SU-DHL-6 (cell line): ENCODE data around the gene RXFP3.

Experiments used
- H2AFZ ChIP-seq: fragments of 200-600 bp; sonication (generic); 2 replicates; pipeline ENCODE4 v1.6.1; 2014; ENCODE audit warnings: low read depth, mild to moderate bottlenecking, moderate library complexity, mixed read lengths, antibody characterized with exemption, low read length; ENCODE audit not compliant: severe bottlenecking
- H3F3A ChIP-seq: fragments of 200-600 bp; shearing (Covaris generic); 2 replicates; pipeline ENCODE4 v1.6.0; 2016; ENCODE audit warnings: antibody characterized with exemption, mild to moderate bottlenecking; ENCODE audit not compliant: insufficient read depth
- H3K27ac ChIP-seq: fragments of 200-600 bp; sonication (generic); 2 replicates; pipeline ENCODE4 v1.5.1; 2016; ENCODE audit warnings: low read depth, mild to moderate bottlenecking, low read length, moderate library complexity, mixed read lengths
- H3K27me3 ChIP-seq: fragments of 200-600 bp; sonication (generic), shearing (Covaris generic); 2 replicates; pipeline ENCODE4 v1.6.0; 2014; ENCODE audit warnings: mild to moderate bottlenecking, low read length
- H3K36me3 ChIP-seq: fragments of 200-600 bp; sonication (generic); 2 replicates; pipeline ENCODE4 v1.6.1; 2014; ENCODE audit warnings: mild to moderate bottlenecking, low read length, mixed read lengths
- H3K4me2 ChIP-seq: fragments of 300-600, 200-600 bp; shearing (Covaris generic), sonication (generic); 2 replicates; pipeline ENCODE4 v1.6.0; 2014; ENCODE audit warnings: low read length, low read depth, mild to moderate bottlenecking; ENCODE audit not compliant: poor library complexity, severe bottlenecking
- H3K4me3 ChIP-seq: fragments of 200-600 bp; sonication (generic); 2 replicates; pipeline ENCODE4 v1.5.1; 2014; ENCODE audit warnings: antibody characterized with exemption, low read length, mild to moderate bottlenecking, mixed read lengths; ENCODE audit not compliant: insufficient read depth, poor library complexity, severe bottlenecking
- H3K79me2 ChIP-seq: fragments of 200-600 bp; sonication (generic); 2 replicates; pipeline ENCODE4 v1.6.1; 2014; ENCODE audit warnings: mild to moderate bottlenecking, low read length, moderate library complexity; ENCODE audit not compliant: insufficient read depth
- H3K9ac ChIP-seq: fragments of 200-600 bp; sonication (generic); 2 replicates; pipeline ENCODE4 v1.7.0; 2014; ENCODE audit warnings: mild to moderate bottlenecking, low read length
- H3K9me2 ChIP-seq: fragments of 200-600 bp; sonication (generic); replicated peaks from 2 replicates; pipeline ENCODE4 v1.6.1; 2014; ENCODE audit warnings: low read length; ENCODE audit not compliant: insufficient read depth
- H3K9me3 ChIP-seq: fragments of 200-600 bp; sonication (generic); 2 replicates; pipeline ENCODE4 v1.6.1; 2014; ENCODE audit warnings: low read length, mixed read lengths; ENCODE audit not compliant: insufficient read depth
- H4K20me1 ChIP-seq: fragments of 200-600 bp; sonication (generic); 2 replicates; pipeline ENCODE4 v1.6.1; 2014; ENCODE audit warnings: low read depth, mild to moderate bottlenecking, antibody characterized with exemption, low read length, moderate library complexity, mixed read lengths
- CTCF ChIP-seq: fragments of 200-600 bp; sonication (generic); IDR thresholded peaks from one replicate; pipeline ENCODE4 v1.5.1; 2017; ENCODE audit warnings: antibody characterized with exemption, mild to moderate bottlenecking, low read length, moderate library complexity; ENCODE audit not compliant: insufficient read depth, poor library complexity, severe bottlenecking
- EZH2phosphoT487 ChIP-seq: fragments of 200-600 bp; sonication (generic), shearing (Covaris generic); conservative IDR thresholded peaks from 2 replicates; pipeline ENCODE4 v1.6.1; 2018; ENCODE audit warnings: mild to moderate bottlenecking, antibody characterized with exemption, low read length, moderate library complexity, mixed read lengths

The RXFP3 gene

GRCh38 chr5:33938507-33938796 lies 2.3 kb downstream of the RXFP3 start:
- Histone ChIP-seq H3K9me3 (no peaks in the 10 kb centered on the region), H3K27me3 (no peaks in the 10 kb centered on the region)
- TF ChIP-seq CTCF (no peak), EZH2phosphoT487 (no peak)

DNA sequence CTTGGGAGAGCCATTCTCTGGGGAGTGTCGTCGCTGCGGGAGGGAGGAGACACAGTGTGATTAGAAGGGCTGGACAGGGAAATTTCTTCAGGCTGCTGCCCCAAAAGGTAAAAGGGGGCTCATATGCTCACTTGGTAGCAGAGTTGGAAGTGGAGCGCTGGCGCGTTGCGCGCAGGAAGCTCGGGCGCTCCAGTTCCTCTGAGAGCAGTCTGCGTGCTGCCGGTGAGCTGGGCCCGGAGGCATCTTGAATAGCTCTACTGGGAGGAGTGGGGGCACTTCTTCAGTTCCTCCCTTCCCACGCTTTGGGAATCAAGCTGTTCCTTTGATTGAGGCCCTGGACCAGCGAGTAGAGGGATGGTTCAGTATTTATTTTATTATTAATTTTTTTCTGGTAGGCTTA lies 2.7 kb downstream of the RXFP3 start:
- Histone ChIP-seq H3K27ac (no peak overlapping the region), H2AFZ (no peak overlapping the region), H3K9me2 (no peaks in the 10 kb centered on the region), H3K79me2 (no peaks in the 10 kb centered on the region), H3K4me2 (no peak overlapping the region), H3K9ac (no peak overlapping the region), H3F3A (no peaks in the 10 kb centered on the region), H3K36me3 (no peaks in the 10 kb centered on the region), H3K27me3 (no peaks in the 10 kb centered on the region), H4K20me1 (no peaks in the 10 kb centered on the region), H3K9me3 (no peaks in the 10 kb centered on the region), H3K4me3 (no peak overlapping the region)
- no peak for TF ChIP-seq CTCF
- TF ChIP-seq EZH2phosphoT487 = no peak

More at GRCh38 chr5:33938507-33938796, 2.3 kb downstream of the RXFP3 start:
- Histone ChIP-seq H3K4me2 (no peak overlapping the region), H3K79me2 (no peaks in the 10 kb centered on the region), H3K36me3 (no peaks in the 10 kb centered on the region), H2AFZ (no peak overlapping the region), H3F3A (no peaks in the 10 kb centered on the region), H4K20me1 (no peaks in the 10 kb centered on the region), H3K9ac (no peak overlapping the region), H3K4me3 (no peak overlapping the region), H3K27ac (no peak overlapping the region), H3K9me2 (no peaks in the 10 kb centered on the region)

- Histone ChIP-seq H3K4me3 (no peak overlapping the region), H4K20me1 (no peaks in the 10 kb centered on the region), H3K9me3 (no peaks in the 10 kb centered on the region), H3K79me2 (no peaks in the 10 kb centered on the region), H3K9me2 (no peaks in the 10 kb centered on the region), H3F3A (no peaks in the 10 kb centered on the region), H3K27me3 (no peaks in the 10 kb centered on the region), H3K27ac (no peak overlapping the region), H2AFZ (no peak overlapping the region), H3K36me3 (no peaks in the 10 kb centered on the region), H3K9ac (no peak overlapping the region), H3K4me2 (no peak overlapping the region)
- TF ChIP-seq EZH2phosphoT487 (no peak), CTCF (no peak)
Measured at GRCh38 chr5:33939556-33940262, 3.5 kb downstream of the RXFP3 start.
